HCT116 (cell line): ENCODE results near the gene MXI1. TPM values are rescaled to one million over a fixed set of nuclear protein-coding genes. Genes with fewer than 3 reads are reported as not detected.

ENCODE experiments used
- EZH2phosphoT487 ChIP-seq: fragments of 200-600 bp; IDR thresholded peaks from 2 replicates; pipeline ENCODE4 v1.6.1; 2018; ENCODE audit warnings: antibody characterized with exemption, borderline replicate concordance
- JUND ChIP-seq: IDR thresholded peaks from 2 replicates; pipeline ENCODE4 v1.6.1; 2012
- RAD21 ChIP-seq: IDR thresholded peaks from 2 replicates; pipeline ENCODE4 v1.6.1; 2012; ENCODE audit warnings: low read depth, mild to moderate bottlenecking
- REST ChIP-seq: IDR thresholded peaks from 2 replicates; pipeline ENCODE4 v1.6.1; 2012; ENCODE audit warnings: low read depth
- SIN3A ChIP-seq: IDR thresholded peaks from 2 replicates; pipeline ENCODE4 v1.6.1; 2012; ENCODE audit warnings: low read depth
- TCF7L2 ChIP-seq: IDR thresholded peaks from 2 replicates; pipeline ENCODE4 v1.7.0; 2011; ENCODE audit warnings: borderline replicate concordance, inconsistent platforms; ENCODE audit not compliant: insufficient read depth, insufficient read length; ENCODE audit errors: extremely low read depth
- ZBTB33 ChIP-seq: IDR thresholded peaks from 2 replicates; pipeline ENCODE4 v1.6.1; 2011; ENCODE audit warnings: mild to moderate bottlenecking, low read length, moderate library complexity; ENCODE audit not compliant: insufficient replicate concordance; ENCODE audit errors: extremely low read depth
- total RNA-seq: library from RNA; stranded (reverse); gene quantifications from one replicate; pipeline ENCODE4 v1.2.1, GENCODE V29; 2021; ENCODE audit not compliant: unreplicated experiment

Gene MXI1
- total RNA-seq, 1 experiment from 2014 or later: 57.0 TPM

GRCh38 chr10:110304780-110305421 lies 97.5 kb downstream of the MXI1 start, which contains the start of gene SMNDC1 (continued):
- TF ChIP-seq REST: no peak
- TF ChIP-seq SIN3A: peak; percentile 53; the same call in 1 of the 2 replicates
- no peak for TF ChIP-seq RAD21
- TF ChIP-seq TCF7L2: no peak
- TF ChIP-seq EZH2phosphoT487: no peak
- peak; percentile 99 for TF ChIP-seq ZBTB33
- no peak for TF ChIP-seq JUND
- TF ChIP-seq, all 23 proteins: peak for 9
